ENCODE measurements around the gene ARHGAP26. TPM values are rescaled to one million over a fixed set of nuclear protein-coding genes. Genes with fewer than 3 reads are reported as not detected.

ARHGAP26 gene
- total RNA-seq, 1 donor from 2014 or later, result 17.1 TPM

DNA sequence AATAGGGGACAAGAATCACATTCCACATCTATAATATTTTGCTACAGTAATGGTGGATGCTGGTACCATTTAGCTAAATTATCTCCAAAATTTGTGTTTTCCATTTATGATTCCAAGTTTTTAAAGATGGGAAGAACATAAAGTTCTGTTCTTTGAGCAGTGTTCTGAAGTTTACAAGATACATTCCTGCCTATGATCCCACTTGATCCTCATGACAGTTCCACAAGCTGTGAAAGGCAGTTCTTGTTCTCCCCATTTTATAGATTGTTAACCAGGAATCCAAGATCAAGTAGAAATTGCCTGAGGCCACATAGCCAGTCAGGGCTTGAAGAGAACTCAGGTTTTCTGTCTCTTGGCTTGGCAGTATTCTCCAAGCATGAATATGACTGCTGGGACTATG lies 376.0 kb downstream of the ARHGAP26 start:
- H3K4me3 ChIP-seq (ENCODE audit: low read depth, low read length), result no peak overlapping the region
- FAIRE-seq (no peak), DNase-seq (ENCODE audit: low read depth) (no peak)
- TF ChIP-seq, protein P1, sequence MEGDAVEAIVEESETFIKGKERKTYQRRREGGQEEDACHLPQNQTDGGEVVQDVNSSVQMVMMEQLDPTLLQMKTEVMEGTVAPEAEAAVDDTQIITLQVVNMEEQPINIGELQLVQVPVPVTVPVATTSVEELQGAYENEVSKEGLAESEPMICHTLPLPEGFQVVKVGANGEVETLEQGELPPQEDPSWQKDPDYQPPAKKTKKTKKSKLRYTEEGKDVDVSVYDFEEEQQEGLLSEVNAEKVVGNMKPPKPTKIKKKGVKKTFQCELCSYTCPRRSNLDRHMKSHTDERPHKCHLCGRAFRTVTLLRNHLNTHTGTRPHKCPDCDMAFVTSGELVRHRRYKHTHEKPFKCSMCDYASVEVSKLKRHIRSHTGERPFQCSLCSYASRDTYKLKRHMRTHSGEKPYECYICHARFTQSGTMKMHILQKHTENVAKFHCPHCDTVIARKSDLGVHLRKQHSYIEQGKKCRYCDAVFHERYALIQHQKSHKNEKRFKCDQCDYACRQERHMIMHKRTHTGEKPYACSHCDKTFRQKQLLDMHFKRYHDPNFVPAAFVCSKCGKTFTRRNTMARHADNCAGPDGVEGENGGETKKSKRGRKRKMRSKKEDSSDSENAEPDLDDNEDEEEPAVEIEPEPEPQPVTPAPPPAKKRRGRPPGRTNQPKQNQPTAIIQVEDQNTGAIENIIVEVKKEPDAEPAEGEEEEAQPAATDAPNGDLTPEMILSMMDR (IDR thresholded peaks at IDR 0.05; ENCODE audit: insufficient read depth, low read length, severe bottlenecking), result no peak
- no peaks in the 10 kb centered on the region for H3K27me3 ChIP-seq (ENCODE audit: control insufficient read depth, insufficient read depth, low read length)
- H3K36me3 ChIP-seq (ENCODE audit: control insufficient read depth, insufficient read depth, low read length), result no peaks in the 10 kb centered on the region

DNA sequence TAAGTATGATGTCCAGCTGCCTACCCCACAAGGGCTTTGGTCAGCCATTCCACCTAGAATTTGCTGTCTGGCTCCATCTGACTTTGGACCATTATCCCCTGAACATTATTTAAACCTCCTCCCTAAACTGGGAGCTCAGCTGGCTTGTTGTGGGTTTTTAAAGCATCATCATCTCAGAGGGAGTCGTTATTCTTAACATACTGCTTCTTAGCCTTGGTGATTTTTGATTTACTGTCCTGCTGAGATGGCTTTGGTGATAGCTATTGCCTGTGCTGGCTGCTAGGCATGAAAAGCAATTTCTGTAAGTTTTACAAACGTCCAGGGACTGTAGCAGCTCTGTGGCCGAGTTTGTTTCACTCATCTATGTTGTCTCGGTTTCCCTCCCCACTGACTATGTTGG lies 377.2 kb downstream of the ARHGAP26 start:
- TF ChIP-seq, protein P1 (IDR thresholded peaks at IDR 0.05; ENCODE audit: insufficient read depth, low read length, severe bottlenecking), result no peak
- DNase-seq (ENCODE audit: low read depth) (no peak), FAIRE-seq (no peak)
- H3K4me3 ChIP-seq (ENCODE audit: low read depth, low read length), result no peak overlapping the region
- no peaks in the 10 kb centered on the region for H3K27me3 ChIP-seq (ENCODE audit: control insufficient read depth, insufficient read depth, low read length)
- no peaks in the 10 kb centered on the region for H3K36me3 ChIP-seq (ENCODE audit: control insufficient read depth, insufficient read depth, low read length)

DNA sequence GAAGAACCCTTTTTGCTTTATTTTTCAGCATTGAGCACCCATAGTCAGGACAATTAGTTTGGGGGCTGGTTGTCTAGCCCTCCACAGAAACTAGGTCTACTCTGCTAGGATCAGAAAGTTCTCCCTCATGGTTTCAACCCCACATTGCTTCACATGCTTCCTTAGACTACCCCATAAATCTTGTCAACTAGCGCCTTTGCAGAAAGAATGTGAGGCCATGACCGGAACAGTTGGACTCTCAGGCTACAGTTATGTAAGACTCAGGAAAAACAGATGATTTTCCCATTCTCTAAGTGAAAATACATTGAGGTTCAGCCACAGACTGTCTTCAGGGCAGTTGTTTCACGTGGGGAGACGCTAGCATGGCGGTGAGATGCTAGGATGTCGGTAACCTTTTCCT lies 377.7 kb downstream of the ARHGAP26 start:
- Histone ChIP-seq H3K36me3 (ENCODE audit: control insufficient read depth, insufficient read depth, low read length) (no peaks in the 10 kb centered on the region), H3K27me3 (ENCODE audit: control insufficient read depth, insufficient read depth, low read length) (no peaks in the 10 kb centered on the region), H3K4me3 (ENCODE audit: low read depth, low read length) (no peak overlapping the region)
- no peak for DNase-seq (ENCODE audit: low read depth)
- TF ChIP-seq, protein P1 (IDR thresholded peaks at IDR 0.05; ENCODE audit: insufficient read depth, low read length, severe bottlenecking), result no peak
- no peak for FAIRE-seq

DNA sequence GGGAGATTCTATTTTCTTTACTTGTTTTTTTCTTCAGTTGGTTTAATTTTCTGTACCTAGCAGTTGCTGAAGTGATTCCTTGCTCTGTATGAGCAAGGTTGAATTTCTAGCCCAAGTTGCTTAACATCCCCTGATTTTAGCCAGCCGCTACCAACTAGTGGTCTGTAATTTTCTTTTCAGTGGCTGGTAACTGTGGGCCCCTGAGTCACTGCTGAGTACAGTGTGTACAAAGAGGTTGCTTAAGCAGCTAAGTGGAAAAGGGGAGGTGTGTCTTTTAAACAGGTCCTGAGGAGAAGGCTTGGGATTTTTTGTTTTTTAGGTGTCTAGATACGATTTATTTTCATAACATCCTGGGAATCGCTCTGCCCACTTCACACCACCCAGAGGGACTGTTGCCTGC lies 378.6 kb downstream of the ARHGAP26 start:
- DNase-seq (ENCODE audit: low read depth) (peak; percentile 78), FAIRE-seq (no peak)
- no peaks in the 10 kb centered on the region for H3K36me3 ChIP-seq (ENCODE audit: control insufficient read depth, insufficient read depth, low read length)
- H3K4me3 ChIP-seq (ENCODE audit: low read depth, low read length), result no peak overlapping the region
- H3K27me3 ChIP-seq (ENCODE audit: control insufficient read depth, insufficient read depth, low read length), result no peaks in the 10 kb centered on the region
- TF ChIP-seq, protein P1 (IDR thresholded peaks at IDR 0.05; ENCODE audit: insufficient read depth, low read length, severe bottlenecking), result no peak

DNA sequence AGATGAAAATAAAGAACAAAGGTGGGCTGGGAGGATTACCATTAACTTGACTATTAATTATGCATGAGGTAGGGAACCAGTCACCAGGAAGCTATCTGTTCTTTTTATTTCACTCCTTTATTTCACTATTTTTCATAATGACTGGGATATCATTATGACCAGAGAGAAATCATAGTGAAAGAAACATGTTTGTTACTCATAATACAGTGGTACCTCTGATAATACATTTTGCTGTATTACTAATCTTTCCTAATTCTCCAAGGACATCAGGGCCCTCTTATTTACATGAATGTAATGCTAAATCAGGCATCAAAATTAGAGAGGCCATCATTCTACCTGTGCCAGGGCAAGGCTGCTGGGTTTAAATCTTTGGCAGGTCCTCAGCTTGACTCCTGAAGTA lies 379.6 kb downstream of the ARHGAP26 start:
- DNase-seq (ENCODE audit: low read depth) (no peak), FAIRE-seq (no peak)
- H3K4me3 ChIP-seq (ENCODE audit: low read depth, low read length), result no peak overlapping the region
- TF ChIP-seq, protein P1 (IDR thresholded peaks at IDR 0.05; ENCODE audit: insufficient read depth, low read length, severe bottlenecking), result no peak
- no peaks in the 10 kb centered on the region for H3K36me3 ChIP-seq (ENCODE audit: control insufficient read depth, insufficient read depth, low read length)
- no peaks in the 10 kb centered on the region for H3K27me3 ChIP-seq (ENCODE audit: control insufficient read depth, insufficient read depth, low read length)

DNA sequence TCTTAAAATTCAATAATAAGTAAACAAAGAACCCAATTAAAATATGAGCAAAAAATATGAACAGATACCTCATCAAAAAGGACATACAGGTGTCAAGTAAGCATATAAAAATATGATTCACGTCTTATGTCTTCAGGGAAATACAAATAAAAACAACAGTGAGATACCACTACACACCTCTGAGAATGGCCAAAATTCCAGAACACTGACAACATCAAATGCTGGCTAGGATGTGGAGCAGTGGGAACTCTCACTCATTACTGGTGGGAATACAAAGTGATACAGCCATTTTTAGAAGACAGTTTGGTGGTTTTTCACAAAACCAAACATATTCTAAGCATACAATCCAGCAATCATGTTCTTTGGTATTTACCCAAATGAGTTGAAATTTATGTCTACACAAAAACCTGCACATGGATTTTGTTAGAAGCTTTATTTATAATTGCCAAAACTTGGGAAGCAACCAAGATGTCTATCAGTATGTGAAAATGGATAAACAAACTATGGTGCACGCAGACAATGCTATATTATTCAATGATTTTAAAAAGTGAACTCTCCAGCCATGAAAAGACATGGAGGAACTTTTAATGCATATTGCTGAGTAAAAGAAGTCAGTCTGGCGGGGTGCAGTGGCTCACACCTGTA lies 381.0 kb downstream of the ARHGAP26 start:
- no peak overlapping the region for H3K4me3 ChIP-seq (ENCODE audit: low read depth, low read length)
- no peaks in the 10 kb centered on the region for H3K27me3 ChIP-seq (ENCODE audit: control insufficient read depth, insufficient read depth, low read length)
- DNase-seq (ENCODE audit: low read depth), result no peak
- TF ChIP-seq, protein P1 (IDR thresholded peaks at IDR 0.05; ENCODE audit: insufficient read depth, low read length, severe bottlenecking), result no peak
- FAIRE-seq, result no peak
- H3K36me3 ChIP-seq (ENCODE audit: control insufficient read depth, insufficient read depth, low read length), result no peaks in the 10 kb centered on the region

All from bronchial epithelial cell (primary cell).